Pulmonary artery endothelial cell (primary cell): Measurements from ENCODE around the gene APOE. TPM values are rescaled to one million over a fixed set of nuclear protein-coding genes. Genes with fewer than 3 reads are reported as not detected.
"Not testable (repeated sequence)": the region's sequence is repeated elsewhere in the genome, so short reads cannot be mapped to it uniquely, and the experiment has no call there.

ENCODE experiments used
- DNase-seq: peaks from one replicate; pipeline ENCODE4 v3.0.0-alpha.2; 2011; ENCODE audit warnings: low read depth, low spot score
- total RNA-seq: library from RNA; depleted of rRNA; stranded (reverse); fragments of >200 nt; gene quantifications from 2 replicates; pipeline ENCODE4 v1.2.3, GENCODE V29; 2014

Gene APOE
- total RNA-seq, 1 donor from 2014 or later, result 0.53 TPM

- DNase-seq, result no peak
These were observed 4.2 kb downstream of the APOE start for GRCh38 chr19:44909775-44910174.

- not testable (repeated sequence) for DNase-seq
These were observed 6.3 kb downstream of the APOE start for GRCh38 chr19:44911896-44912295.

GRCh38 chr19:44912854-44913253 is 7.3 kb downstream of the APOE start:
- no peak for DNase-seq

- DNase-seq, result not testable (repeated sequence)
These were observed 8.2 kb downstream of the APOE start for GRCh38 chr19:44913512-44914432.

- peak; percentile 35 for DNase-seq
These were observed 9.0 kb downstream of the APOE start, which contains the start of gene APOC1 for GRCh38 chr19:44914433-44915206. Gene APOC1 (plus strand): TSS chr19:44914608. CDS start chr19:44914892, 284 bp downstream.

- no peak for DNase-seq
These were observed 18.7 kb downstream of the APOE start for GRCh38 chr19:44924243-44924725.

GRCh38 chr19:44925114-44925891 is 19.7 kb downstream of the APOE start:
- DNase-seq, result no peak

GRCh38 chr19:44926245-44927077 is 20.9 kb downstream of the APOE start:
- DNase-seq, result not testable (repeated sequence)

GRCh38 chr19:44927746-44928145 is 22.1 kb downstream of the APOE start:
- DNase-seq, result no peak

GRCh38 chr19:44930088-44930487 is 24.5 kb downstream of the APOE start:
- DNase-seq, result no peak

- DNase-seq, result no peak
These were observed 25.9 kb downstream of the APOE start for GRCh38 chr19:44931541-44931940.

- no peak for DNase-seq
These were observed 34.1 kb downstream of the APOE start for GRCh38 chr19:44939668-44940067.

GRCh38 chr19:44942067-44942571 is 36.5 kb downstream of the APOE start, which contains the start of gene APOC4:
Gene APOC4 (plus strand): TSS chr19:44942237. CDS start chr19:44942278, 41 bp downstream.
- no peak for DNase-seq

- no peak for DNase-seq
These were observed 38.2 kb downstream of the APOE start for GRCh38 chr19:44943801-44944249.

- DNase-seq, result no peak
These were observed 41.5 kb downstream of the APOE start for GRCh38 chr19:44947041-44947581.

GRCh38 chr19:44948237-44948636 is 42.6 kb downstream of the APOE start:
- no peak for DNase-seq

GRCh38 chr19:44948763-44949374 is 43.3 kb downstream of the APOE start:
- no peak for DNase-seq

GRCh38 chr19:44949550-44949949 is 44.0 kb downstream of the APOE start:
- no peak for DNase-seq
